Limb (tissue), 2 donors: ENCODE results near the gene GRHPR.
"Not testable (repeated sequence)": the region's sequence is repeated elsewhere in the genome, so short reads cannot be mapped to it uniquely, and the experiment has no call there.

ENCODE experiments used
- DNase-seq, 2 donors: peaks; one replicate each; pipeline ENCODE4 v3.0.0-alpha.2; 2016; ENCODE audit errors: extremely low spot score in 2 of 2

GRHPR gene

DNA sequence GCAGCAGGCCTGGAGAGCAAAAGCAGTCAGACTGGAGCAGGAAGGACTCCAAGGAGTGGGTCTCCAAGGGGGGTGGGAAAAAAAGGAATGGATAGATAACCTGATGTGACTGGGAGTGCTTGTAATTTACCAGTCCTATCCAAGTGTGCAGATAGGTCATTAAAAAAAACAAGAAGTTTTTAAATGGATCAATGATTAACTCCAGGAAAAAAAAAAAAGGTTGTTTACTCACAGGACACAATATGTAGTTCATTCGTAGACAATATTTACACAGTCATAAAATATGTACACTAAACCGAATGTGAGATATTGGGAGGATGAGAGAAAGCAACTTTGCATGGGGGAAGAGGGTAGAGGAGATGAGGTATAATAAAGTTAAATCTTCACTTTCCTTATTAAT is 22.4 kb downstream of the GRHPR start:
- no peak for DNase-seq

DNA sequence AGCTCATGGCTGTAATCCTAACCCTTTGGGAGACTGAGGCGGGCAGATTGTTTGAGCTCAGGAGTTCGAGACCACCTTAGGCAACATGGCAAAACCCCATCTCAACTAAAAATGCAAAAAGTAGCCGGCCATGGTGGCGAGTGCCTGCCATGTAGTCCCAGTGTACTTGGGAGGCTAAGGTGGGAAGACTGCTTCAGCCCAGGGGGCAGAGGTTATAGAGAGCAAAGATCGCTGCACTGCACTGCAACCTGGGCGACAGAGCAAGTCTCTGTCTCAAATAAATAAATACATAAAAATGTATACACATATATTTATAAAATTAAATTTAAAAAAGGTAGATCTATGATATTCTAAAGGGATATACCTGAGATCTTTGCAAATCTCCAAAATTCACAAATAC is 23.3 kb downstream of the GRHPR start:
- no peak for DNase-seq

DNA sequence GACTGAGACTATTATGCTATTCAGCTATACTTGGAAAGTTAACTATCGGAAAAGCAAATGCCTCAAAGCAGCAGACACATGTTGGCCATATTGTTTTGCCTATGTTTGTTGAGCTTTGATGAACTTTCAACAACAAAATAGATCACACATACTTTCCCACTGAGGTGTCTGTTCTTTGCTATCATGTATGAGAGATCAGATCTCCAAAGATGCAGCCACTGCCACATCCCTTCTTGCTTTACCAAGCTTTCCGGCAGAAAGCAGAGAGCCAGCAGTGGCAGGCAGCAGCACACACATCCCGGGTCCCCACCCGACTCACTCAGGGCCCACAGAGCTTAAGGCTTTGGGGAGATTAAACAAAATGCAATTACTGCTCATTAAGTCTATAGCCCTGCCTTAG is 23.9 kb downstream of the GRHPR start:
- no peak for DNase-seq

DNA sequence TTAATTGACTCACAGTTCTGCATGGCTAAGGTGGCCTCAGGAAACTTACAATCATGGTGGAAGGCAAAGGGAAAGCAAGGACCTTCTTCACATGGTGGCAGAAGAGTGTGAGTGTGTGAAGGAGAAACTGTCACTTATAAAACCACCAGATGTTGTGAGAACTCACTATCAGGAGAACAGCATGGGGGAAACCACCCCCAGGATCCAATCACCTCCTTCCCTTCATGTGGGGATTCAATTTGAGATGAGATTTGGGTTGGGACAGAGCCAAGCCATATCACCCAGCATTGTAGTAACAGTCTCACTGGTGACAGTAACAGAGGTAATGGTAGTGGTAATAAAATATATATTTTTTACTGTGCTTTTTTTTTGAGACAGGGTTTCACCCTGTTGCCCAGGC is 24.6 kb downstream of the GRHPR start:
- no peak for DNase-seq

DNA sequence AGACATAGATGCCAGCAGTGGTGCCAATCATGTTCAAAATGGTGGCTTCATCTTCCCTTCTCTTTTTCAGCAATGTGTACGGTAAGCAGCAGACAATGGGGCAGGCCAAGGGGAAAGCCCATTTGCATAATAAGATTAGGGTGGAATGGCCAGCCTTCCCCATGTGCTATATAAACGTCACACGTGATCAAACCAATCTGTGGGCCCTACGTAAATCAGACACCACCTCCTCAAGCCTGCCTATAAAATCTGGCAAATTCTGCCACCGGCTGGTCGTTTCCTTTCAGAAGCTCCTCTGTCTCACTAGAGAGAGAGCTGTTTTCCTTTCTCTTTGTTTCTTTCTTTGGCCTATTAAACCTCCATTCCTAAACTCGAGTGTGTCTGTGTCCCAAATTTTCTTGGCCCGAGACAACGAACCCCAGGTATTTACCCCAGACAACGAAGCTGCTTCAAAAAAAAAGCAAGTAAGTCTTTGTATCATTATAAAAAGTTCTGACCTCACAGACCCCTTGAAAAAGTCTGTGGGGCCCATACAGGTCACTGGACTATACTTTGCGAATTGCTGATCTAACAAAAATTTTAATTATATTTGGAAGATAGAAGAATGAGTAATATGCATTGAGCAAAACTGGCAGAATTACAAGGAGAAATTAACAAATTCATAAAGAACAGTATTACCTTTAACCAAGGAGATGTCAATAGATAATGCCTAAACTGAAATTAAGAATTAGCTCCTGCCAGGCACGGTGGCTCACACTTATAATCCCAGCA is 27.6 kb downstream of the GRHPR start:
- DNase-seq = peak in 1 of 2 donors; percentile 11

DNA sequence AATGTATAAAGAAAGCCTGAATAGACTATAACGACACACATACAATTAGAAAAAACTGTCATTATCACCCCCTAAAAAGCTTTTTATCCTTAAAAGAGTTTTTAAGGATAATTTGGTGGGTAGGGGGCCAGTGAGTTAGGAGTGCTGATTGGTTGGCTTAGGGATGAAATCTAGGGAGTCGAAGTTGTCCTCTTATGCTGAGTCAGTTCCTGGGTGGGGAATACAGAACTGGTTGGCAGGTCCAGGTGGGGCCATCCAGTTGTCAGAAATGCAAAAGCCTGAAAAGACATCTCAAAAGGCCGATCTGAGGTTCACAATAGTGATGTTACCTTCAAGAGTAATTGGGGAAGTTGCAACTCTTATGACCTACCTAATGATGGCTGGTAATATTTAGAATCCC is 29.1 kb downstream of the GRHPR start:
- no peak for DNase-seq

DNA sequence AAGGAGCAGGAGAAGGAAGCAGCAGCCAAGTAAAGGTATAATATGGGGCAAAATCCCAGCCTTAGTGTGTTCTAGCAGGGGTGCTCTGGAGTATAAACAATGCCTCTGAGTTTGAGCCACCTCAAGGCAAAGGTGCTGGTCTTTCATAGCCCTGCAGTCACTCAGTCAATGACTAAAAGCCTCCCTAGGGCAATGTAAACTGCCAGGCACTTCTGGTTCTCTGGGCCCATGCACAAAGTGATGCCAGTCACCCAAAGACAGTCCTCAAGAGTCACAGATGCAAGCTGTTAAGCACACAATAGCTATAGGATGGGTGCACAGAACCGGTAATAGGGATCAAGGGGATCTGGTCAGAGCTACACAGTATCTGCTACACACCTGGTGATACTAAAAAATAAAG is 30.1 kb downstream of the GRHPR start:
- DNase-seq = peak in 1 of 2 donors; percentile 10

DNA sequence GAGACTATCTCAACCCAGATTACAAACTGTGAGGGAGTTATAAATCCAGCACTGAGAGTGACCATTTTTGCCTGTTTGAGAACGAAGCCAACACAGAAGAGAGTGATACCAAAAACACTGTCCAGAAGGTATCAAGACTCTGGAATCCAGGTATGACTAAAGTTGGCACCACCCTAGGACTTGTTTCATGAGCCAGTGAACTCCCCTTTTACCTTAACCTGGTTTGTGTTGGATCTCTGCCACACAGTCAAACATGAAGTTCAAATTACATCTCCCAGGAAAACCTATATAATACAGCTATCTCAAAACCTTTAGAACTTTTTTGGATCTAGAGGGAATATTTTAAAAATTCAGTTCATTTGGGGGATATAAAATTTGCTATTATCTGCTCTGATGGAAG is 31.3 kb downstream of the GRHPR start:
- DNase-seq = no peak

DNA sequence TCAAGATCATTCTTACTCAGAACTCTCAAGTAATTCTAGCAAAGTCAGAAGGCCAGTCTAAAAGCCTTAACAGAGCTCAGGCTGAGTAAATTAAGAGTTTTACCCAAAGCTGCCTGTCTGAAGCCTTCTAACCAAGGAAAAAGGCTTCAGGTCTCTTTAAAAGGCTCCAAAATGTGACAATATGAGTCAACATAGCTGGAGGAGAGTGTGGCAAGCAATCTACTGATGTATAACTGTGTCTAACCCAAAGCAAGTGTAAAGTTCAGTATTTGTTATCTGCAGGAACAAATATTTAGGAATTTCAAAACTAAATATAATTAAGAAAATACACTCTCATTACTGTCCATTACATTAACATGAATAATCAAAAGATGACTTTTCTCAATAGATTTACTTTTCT is 31.7 kb downstream of the GRHPR start:
- no peak for DNase-seq

DNA sequence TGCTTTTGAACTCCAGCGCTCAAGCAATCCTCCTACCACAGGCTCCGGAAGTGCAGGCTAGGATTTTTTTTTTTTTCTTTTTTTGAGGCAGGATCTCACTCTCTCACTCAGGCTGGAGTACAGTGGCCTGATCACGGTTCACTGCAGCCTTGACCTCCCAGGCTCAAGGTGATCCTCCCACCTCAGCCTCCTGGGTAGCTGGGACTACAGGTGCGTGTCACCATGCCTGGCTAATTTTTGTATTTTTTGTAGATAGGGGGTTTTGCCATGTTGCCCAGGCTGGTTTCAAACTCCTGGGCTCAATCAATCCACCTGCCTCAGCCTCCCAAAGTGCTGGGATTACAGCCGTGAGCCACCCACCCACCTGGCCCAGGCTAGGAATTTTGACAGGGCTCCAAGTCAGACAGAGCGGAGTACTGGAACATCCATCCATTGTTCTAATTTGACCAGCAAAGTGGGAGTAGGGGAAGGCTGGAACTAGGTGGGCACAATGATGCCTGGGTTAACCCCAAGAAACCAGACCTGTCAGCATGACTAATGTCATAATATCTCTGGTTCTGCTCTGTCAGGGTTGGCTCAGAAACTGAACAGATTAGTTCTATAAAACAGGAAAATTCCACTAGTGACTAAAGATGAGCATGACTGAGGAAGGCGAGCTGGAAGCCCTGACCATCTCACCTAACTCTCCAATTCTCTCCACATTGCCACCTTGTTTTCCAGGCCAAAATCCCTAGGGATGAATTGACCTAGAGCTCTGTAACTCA is 33.6 kb downstream of the GRHPR start:
- DNase-seq = no peak

DNA sequence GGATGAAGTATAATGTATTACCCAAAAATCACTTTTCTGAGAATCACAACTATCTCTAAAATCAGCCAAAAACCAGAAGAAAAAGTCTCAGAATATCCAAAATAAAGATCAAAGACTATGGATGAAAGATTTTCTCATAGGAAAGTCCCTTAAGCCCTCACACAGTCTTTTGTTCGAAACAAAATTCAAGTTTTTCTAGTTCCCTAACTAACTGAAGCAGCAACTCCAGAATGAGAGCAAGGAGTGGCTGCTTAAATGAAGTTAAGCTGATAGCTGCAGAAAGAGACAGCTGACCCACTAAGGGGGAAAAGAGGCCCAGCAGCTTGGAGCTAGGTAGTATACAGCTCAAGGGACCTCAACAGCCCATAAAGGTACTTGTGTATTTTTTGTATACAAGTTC is 34.3 kb downstream of the GRHPR start:
- DNase-seq = no peak

DNA sequence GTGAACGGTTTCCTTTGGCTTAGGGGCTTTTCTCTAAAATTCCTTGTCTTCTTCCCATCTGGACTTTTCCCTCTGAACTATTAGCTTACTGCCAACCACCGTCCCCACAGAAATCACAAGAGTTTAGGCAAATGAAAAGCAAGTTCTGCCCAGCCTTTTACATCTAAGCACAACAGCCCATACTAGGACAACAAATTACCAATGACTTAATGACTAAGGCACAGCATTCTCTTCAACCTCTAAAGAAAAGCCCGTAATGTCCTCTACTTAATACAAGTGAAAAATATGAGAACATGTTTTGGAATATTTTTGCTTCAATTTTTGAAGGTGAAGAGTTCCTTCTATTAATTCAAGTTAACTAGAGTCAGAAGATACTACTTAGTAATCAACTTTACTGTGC is 41.5 kb downstream of the GRHPR start:
- DNase-seq = no peak

DNA sequence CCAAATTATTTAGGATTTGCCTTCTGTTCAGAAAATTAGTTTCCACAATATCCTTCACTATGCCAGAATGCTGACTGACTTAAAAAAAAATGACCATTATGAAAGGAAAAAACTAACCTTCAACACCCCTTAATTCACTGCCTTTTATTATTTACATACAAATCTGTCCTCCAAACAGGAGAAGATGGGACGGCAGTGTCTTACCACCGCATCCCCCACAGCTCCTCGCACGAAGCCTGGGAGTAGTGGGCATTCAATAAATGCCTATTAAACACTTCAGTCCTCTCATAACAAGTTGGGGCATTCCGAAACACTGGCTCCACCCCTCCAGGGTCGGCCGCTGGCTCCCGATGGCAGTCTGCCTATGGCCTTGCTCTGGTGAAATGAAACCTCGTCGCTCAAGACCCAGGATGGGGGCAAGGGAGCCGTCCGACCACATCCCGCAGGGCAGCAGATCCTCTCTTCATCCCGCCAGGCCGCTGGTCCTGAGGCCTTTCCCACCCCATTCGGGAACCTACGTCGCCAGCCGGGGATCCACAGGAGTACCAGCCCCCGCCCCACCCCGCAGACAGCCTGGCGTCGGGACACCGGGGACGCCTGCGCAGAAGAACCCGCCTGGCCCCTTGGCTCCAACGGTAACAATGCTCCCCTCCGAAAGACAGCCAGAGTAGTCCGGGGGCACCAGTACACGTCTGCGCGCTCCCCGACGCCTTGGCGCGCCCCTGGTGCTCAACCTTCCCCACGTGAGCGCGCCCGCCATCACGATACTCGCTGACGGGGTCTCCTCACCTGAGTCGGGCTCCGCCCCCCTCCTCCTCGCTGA is 42.1 kb downstream of the GRHPR start:
- peak in 1 of 2 donors; percentile 69 for DNase-seq

DNA sequence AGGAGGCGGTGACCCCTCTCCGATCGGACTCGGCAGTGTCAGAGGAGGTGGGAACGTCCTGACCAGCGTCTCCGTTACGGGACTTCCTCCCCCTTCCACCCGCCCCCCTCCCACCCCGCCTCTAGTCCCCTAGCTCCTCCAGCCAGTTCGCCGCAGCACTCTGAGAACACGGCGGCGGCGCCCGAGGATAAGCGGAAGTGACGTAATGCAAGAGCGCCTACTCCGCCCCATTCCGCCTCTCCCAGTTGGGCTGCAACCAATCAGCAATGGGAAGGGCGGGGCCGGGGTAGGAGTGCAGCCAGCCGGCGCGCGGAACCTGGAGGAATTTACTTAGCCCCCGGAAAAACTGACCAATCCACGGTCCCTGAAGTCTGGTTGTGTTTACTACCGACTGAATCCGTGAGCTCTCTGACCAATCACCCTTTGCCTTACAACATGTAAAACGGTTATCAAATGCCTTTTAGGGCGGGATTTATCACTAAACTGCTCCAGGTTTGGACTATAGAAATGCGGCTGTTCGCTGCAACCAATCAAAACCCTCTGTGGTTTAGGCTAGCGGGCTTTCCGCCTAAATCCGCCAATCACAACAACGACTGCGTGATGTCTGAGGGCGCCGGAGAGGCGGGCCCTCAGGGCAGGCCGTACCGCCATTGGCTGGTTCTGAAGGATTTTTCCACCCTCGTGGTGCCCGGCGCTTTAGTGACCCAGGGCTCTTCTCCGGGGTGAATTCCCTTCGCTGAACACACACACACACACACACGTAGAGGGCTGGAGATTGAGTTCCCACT is 42.9 kb downstream of the GRHPR start, which contains the start of gene ZBTB5:
TSS of gene ZBTB5 (minus strand) at position 202 of the 788 bp plus-strand sequence. CDS start 22,899 bp downstream, outside the sequence.
- DNase-seq = peak; percentile 99

DNA sequence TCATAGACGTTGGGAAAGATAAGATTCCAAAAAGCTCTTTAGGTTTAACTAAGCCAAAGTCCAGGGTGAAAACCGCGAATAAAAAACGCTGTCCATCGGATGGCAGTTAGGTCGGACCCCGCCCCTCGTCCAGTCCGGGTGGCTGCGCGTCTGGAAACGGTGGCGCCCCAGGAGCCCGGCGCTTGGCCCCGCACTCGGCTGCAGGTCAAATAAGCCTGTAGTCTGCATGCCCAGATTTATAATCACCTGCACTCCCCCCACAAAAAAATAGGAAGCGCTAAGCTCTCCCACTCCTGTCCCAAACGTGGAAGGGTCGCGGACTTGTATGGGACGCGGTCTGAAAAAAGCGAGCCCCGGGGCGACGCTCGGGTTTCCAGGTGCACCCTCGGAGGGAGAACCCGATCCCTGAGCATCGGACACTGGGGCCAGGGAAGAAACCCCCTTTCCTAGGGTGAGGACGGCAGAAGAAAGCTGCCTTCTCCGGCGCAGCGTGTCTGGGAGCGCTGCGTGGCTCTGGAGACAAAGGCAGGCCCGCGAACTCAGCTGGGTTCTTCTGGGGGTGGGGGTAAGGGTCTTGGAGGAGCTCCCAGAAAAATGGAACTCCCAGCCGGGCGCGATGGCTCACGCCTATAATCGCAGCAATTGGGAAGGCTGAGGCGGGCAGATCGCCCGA is 43.7 kb downstream of the GRHPR start:
- DNase-seq = peak; percentile 75 to 88

DNA sequence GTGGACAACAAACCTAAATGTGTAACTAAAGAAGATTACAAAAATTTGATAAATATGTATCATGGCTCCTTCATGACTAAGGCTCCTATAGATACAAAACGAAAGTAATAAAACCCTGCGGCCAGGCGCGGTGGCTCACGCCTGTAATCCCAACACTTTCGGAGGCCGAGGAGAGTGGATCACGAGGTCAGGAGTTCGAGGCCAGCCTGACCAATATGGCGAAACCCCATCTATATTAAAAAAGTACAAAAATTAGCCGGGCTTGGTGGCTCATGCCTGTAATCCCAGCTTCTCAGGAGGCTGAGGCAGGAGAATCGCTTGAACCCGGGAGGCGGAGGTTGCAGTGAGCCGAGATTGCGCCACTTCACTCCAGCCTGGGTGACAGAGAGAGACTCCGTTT is 45.0 kb downstream of the GRHPR start:
- DNase-seq = not testable (repeated sequence)

DNA sequence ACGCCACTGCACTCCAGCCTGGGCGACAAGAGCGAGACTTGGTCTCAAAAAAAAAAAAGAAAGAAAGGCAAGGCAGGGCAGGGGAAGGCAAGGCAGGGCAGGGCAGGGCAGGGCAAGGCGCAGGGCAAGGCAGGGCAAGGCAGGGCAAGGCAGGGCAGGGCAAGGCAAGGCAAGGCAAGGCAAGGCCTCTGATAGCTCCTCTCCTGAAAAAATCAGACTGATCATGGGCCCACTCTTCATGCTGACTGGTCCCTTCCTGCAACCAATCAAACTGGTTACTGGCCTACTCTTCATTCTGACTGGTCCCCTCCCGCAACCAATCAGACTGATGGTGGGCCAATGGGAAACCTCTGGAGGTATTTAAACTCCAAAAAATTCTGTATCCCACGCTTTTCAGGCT is 46.1 kb downstream of the GRHPR start:
- DNase-seq = no peak

DNA sequence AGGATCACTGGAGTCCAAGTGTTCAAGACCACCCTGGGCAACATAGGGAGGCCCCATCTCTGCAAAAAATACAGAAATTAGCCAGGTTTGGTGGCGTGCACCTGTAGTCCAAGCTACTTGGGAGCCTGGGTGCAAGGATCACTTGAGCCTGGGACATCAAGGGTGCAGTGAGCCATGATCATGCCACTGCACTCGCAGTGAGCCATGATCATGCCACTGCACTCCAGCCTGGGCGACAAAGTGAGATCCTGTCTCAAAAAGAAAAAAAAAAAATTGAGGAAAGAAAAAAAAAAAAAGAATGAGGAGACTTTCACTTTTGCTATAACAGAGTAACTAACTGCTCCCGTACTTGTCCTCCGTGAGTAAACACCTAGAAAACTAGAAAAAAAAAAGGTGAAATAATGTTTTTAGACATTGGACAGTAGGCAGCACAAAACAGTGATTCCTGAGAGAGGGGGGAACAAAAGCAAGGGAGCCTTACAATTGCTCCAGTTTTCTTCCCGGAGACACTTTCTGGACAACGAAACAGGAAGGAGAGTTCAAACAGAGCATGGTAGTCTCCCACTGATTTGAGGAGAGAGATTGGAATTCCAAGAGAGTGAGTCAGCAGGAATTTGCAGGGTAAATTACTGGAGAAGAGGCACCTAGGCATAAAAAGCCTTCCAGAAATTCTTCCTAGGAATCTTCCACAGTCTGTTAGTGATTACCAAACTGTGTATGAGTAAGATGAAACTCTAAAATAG is 49.6 kb downstream of the GRHPR start:
- DNase-seq = peak in 1 of 2 donors; percentile 21

DNA sequence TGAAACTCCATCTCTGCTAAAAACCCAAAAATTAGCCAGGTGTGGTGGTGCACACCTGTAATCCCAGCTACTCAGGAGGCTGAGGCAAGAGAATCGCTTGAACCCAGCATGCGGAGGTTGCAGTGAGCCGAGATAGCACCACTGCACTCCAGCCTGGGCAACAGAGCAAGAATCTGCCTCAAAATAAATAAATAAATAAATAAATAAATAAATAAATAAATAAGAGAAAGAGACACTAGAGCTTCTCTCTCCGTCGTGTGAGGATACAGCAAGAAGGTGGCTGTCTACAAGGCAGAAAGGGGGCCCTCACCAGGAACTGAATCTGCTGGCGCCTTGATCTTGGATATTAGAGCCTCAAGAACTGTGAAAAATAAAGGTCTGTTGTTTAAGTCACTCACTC is 51.5 kb downstream of the GRHPR start:
- not testable (repeated sequence) for DNase-seq

DNA sequence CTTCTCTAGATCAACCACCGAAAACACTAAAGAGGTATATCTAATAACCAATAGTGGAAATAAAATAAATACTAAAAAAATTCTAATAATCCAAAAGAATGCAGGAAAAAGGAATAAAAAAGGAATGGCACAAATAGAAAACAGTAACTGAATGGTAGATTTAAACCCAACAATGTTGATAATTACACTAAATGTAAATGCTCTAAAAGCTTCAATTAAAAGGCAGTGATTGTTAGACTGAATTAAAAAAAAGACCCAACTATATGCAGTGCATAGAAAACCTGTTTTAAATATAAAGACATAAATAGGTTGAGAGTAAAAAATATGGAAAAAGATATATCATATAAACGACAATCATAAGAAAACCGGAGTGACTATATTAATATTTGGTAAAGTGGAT is 51.9 kb downstream of the GRHPR start:
- no peak for DNase-seq
